Measurements from ENCODE around the gene RERE.

GRCh38 chr1:8790478-8790877 lies 27.0 kb downstream of the RERE start:
- TF ChIP-seq CTCF (IDR thresholded peaks at IDR 0.05) (no peak), POLR2A (IDR thresholded peaks at IDR 0.05) (no peak)

All from uterus (tissue), 2 donors.